NCI-H69 (cell line): ENCODE measurements around the gene LKAAEAR1.
A peak's percentile ranks its signal among the peaks of the same experiment; 100 is the strongest.
"Not testable (repeated sequence)": the region's sequence is repeated elsewhere in the genome, so short reads cannot be mapped to it uniquely, and the experiment has no call there.

Experiments
- DNase-seq: peaks from one replicate; lab custom pipeline; 2025; lab: John Stamatoyannopoulos, UW

LKAAEAR1 gene

GRCh38 chr20:64083804-64084684, at the start of gene LKAAEAR1:
TSS of gene LKAAEAR1 (minus strand) at chr20:64084398. CDS start at chr20:64084219, 179 bp downstream.
- peak; percentile 59 for DNase-seq

- peak; percentile 6 for DNase-seq
Observed at GRCh38 chr20:64131406-64131805, 47.2 kb upstream of the LKAAEAR1 start.

GRCh38 chr20:64130876-64131275, 46.7 kb upstream of the LKAAEAR1 start:
- no peak for DNase-seq

- no peak for DNase-seq
Observed at GRCh38 chr20:64130271-64130670, 46.1 kb upstream of the LKAAEAR1 start.

- no peak for DNase-seq
Observed at GRCh38 chr20:64129146-64129782, 45.1 kb upstream of the LKAAEAR1 start.

- DNase-seq, result not testable (repeated sequence)
Observed at GRCh38 chr20:64123517-64123916, 39.3 kb upstream of the LKAAEAR1 start.

GRCh38 chr20:64122927-64123326, 38.7 kb upstream of the LKAAEAR1 start:
- DNase-seq, result not testable (repeated sequence)

- DNase-seq, result no peak
Observed at GRCh38 chr20:64121586-64121985, 37.4 kb upstream of the LKAAEAR1 start.

GRCh38 chr20:64119681-64120341, 35.6 kb upstream of the LKAAEAR1 start:
- no peak for DNase-seq

- no peak for DNase-seq
Observed at GRCh38 chr20:64119301-64119680, 35.1 kb upstream of the LKAAEAR1 start.

GRCh38 chr20:64117432-64117777, 33.2 kb upstream of the LKAAEAR1 start:
- not testable (repeated sequence) for DNase-seq

GRCh38 chr20:64116541-64117431, 32.6 kb upstream of the LKAAEAR1 start:
- DNase-seq, result no peak

GRCh38 chr20:64116016-64116415, 31.8 kb upstream of the LKAAEAR1 start:
- DNase-seq, result no peak

- peak; percentile 9 for DNase-seq
Observed at GRCh38 chr20:64115171-64115911, 31.1 kb upstream of the LKAAEAR1 start.

- no peak for DNase-seq
Observed at GRCh38 chr20:64114356-64114971, 30.3 kb upstream of the LKAAEAR1 start.

- no peak for DNase-seq
Observed at GRCh38 chr20:64113796-64114355, 29.7 kb upstream of the LKAAEAR1 start.

- no peak for DNase-seq
Observed at GRCh38 chr20:64113444-64113775, 29.2 kb upstream of the LKAAEAR1 start.

- DNase-seq, result no peak
Observed at GRCh38 chr20:64112691-64113443, 28.7 kb upstream of the LKAAEAR1 start.

GRCh38 chr20:64111841-64112641, 27.8 kb upstream of the LKAAEAR1 start:
- no peak for DNase-seq
